Thoracic aorta (tissue), 2 donors: Measurements from ENCODE around the gene TEAD1. TPM values are rescaled to one million over a fixed set of nuclear protein-coding genes. Genes with fewer than 3 reads are reported as not detected.

Experiments
- ATAC-seq: fragments of 150-250 bp; one replicate; pipeline ENCODE4 v1.8.0; 2017; ENCODE audit warnings: low read depth; ENCODE audit not compliant: insufficient number of reproducible peaks, low FRiP score
- DNase-seq: peaks from one replicate; pipeline ENCODE4 v3.0.0-alpha.2; 2020; ENCODE audit warnings: low spot score
- H3K27ac ChIP-seq, 2 donors: fragments of 200-600 bp; sonication (generic); 1 replicate in 1 of 2; 2 replicates in 1 of 2; pipeline ENCODE4 v1.5.1; 2016; ENCODE audit warnings: mild to moderate bottlenecking in 2 of 2, moderate library complexity in 2 of 2
- H3K27me3 ChIP-seq: fragments of 200-600 bp; sonication (generic); replicated peaks from 2 replicates; pipeline ENCODE4 v1.6.0; 2016; ENCODE audit warnings: mild to moderate bottlenecking; ENCODE audit not compliant: insufficient read depth
- H3K36me3 ChIP-seq: fragments of 200-600 bp; sonication (generic); one replicate; pipeline ENCODE4 v1.5.1; 2016
- H3K4me1 ChIP-seq, 2 donors: fragments of 200-600 bp; sonication (generic); 1 replicate in 1 of 2; 2 replicates in 1 of 2; pipeline versions ENCODE4 v1.5.1 to v1.6.0; 2016; ENCODE audit warnings: low read depth in 2 of 2, mild to moderate bottlenecking in 1 of 2; ENCODE audit not compliant: control insufficient read depth in 1 of 2
- H3K4me3 ChIP-seq: fragments of 200-600 bp; sonication (generic); 2 replicates; pipeline ENCODE4 v1.5.1; 2016; ENCODE audit warnings: mild to moderate bottlenecking
- H3K9me3 ChIP-seq: fragments of 200-600 bp; sonication (generic); 2 replicates; pipeline ENCODE4 v1.5.1; 2016
- CTCF ChIP-seq: fragments of 200-600 bp; sonication (generic); IDR thresholded peaks from one replicate; pipeline ENCODE4 v1.5.1; 2019; ENCODE audit warnings: antibody characterized with exemption
- total RNA-seq, 2 donors: library from RNA; depleted of rRNA; stranded (reverse); fragments of >200 nt; gene quantifications; one replicate each; pipeline versions ENCODE4 v1.1.0 to v1.2.3, GENCODE V29; 2016

TEAD1 gene
- total RNA-seq, 2 donors from 2014 or later, result 57.3 to 164 TPM

- ATAC-seq, result no peak
- Histone ChIP-seq H3K36me3 (no peaks in the 10 kb centered on the region), H3K27me3 (no peaks in the 10 kb centered on the region), H3K4me1 (peaks cover 8 to 39% of the 10 kb centered on the region in 2 donors), H3K27ac (no peak overlapping the region), H3K4me3 (no peak overlapping the region), H3K9me3 (no peaks in the 10 kb centered on the region)
- DNase-seq, result no peak
- no peak for TF ChIP-seq CTCF
Observed at GRCh38 chr11:12767027-12767426, 92.8 kb downstream of the TEAD1 start.

DNA sequence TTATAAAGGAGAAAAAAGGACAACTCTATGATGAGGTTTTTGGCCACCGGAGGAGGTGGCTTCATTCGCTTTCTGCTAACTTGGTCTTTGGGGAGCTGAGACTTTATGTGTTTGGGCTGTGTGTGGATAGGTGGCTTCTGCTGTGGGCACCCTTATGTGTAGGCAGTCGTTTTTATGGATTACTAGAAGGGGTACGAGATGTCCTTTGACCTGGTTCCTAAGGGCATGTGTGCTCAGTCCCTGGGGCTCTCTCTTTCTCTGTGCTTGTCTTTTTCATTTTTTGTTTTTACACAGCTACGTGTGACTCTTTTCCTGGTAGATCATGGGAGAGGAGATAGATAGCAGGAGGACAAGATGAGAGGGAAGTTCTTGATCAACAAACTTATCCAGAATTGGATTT lies 93.4 kb downstream of the TEAD1 start:
- Histone ChIP-seq H3K36me3 (no peaks in the 10 kb centered on the region), H3K27ac (no peak overlapping the region), H3K27me3 (no peaks in the 10 kb centered on the region), H3K9me3 (no peaks in the 10 kb centered on the region), H3K4me3 (no peak overlapping the region), H3K4me1 (peaks cover 8 to 39% of the 10 kb centered on the region in 2 donors)
- no peak for DNase-seq
- no peak for TF ChIP-seq CTCF
- no peak for ATAC-seq

- no peak for TF ChIP-seq CTCF
- Histone ChIP-seq H3K27me3 (no peaks in the 10 kb centered on the region), H3K4me1 (peaks cover 8 to 39% of the 10 kb centered on the region in 2 donors), H3K36me3 (no peaks in the 10 kb centered on the region), H3K27ac (no peak overlapping the region), H3K9me3 (no peaks in the 10 kb centered on the region), H3K4me3 (no peak overlapping the region)
- ATAC-seq (no peak), DNase-seq (no peak)
Observed at GRCh38 chr11:12768726-12769673, 94.8 kb downstream of the TEAD1 start.

GRCh38 chr11:12769834-12770345 lies 95.7 kb downstream of the TEAD1 start:
- H3K27me3 ChIP-seq, result no peaks in the 10 kb centered on the region
- H3K27ac ChIP-seq, result no peak overlapping the region
- H3K9me3 ChIP-seq, result no peaks in the 10 kb centered on the region
- no peak for ATAC-seq
- peaks cover 8 to 37% of the 10 kb centered on the region in 2 donors for H3K4me1 ChIP-seq
- DNase-seq, result no peak
- H3K4me3 ChIP-seq, result no peak overlapping the region
- TF ChIP-seq CTCF, result no peak
- no peaks in the 10 kb centered on the region for H3K36me3 ChIP-seq

GRCh38 chr11:12770435-12770834 lies 96.2 kb downstream of the TEAD1 start:
- ATAC-seq, result no peak
- no peaks in the 10 kb centered on the region for H3K9me3 ChIP-seq
- no peaks in the 10 kb centered on the region for H3K36me3 ChIP-seq
- no peak for TF ChIP-seq CTCF
- no peak overlapping the region for H3K4me3 ChIP-seq
- H3K27ac ChIP-seq, result no peak overlapping the region
- H3K4me1 ChIP-seq, result peaks cover 8 to 33% of the 10 kb centered on the region in 2 donors
- no peaks in the 10 kb centered on the region for H3K27me3 ChIP-seq
- DNase-seq, result no peak
